ENCODE measurements around the gene XAGE5. TPM values are rescaled to one million over a fixed set of nuclear protein-coding genes. Genes with fewer than 3 reads are reported as not detected.

XAGE5 gene, protein sequence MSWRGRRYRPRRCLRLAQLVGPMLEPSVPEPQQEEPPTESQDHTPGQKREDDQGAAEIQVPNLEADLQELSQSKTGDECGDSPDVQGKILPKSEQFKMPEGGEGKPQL
- not detected in 2 replicates for total RNA-seq

DNA sequence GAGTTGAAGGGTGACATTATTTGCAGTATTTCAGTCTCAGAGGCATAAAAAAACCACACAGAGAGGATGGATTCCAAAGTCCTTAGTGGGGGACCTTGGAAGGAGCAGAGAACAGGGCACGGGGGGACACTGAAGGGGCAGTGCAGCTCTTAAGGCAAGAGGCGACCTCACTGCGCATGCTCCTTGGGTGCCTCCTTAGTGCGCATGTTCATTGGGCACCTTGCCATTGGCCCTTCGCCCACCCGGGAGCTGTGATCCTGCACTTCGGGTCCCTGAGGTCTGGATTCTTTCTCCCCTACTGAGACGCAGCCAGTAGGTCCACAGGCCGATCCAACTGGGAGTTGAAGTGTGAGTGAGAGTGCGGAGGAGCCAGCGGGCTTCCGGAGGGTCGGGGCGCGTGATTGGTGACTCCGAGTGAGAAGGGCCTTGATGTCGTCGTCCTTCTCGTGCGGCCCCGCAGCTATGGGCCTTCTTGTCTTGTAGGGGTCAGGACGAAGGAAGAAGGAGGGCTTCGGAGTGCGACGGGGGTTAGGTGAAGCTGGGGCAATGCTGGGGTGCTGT lies at the start of gene XAGE5:
Gene XAGE5, plus strand, starts transcription at position 223 of the 561 bp plus-strand sequence. CDS start 1,280 bp downstream, outside the sequence.

DNA sequence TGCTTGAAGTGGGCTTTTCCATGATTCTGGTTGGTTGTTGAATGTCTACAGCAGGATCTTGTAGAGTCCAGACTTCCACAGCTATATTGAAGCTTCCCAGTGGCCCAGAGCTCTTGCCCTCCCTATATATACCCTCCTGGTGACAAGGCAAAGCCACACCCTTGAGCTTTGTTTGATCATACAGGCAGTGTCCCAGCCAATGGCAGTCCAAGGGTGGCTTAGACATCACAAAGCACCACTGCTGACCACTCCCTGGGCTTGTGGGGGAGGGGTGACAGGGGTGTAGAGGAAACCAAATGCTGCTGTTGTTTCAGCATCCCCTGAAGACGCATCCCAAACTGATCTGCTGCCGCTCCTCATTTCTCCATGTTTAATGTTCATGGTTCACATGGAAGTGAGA lies 13.8 kb upstream of the XAGE5 start, which contains the start of gene SPANXN5:
Gene SPANXN5, minus strand, starts transcription at position 101 of the 400 bp plus-strand sequence. Its CDS starts 79 bp downstream, at position 22.

Other genes with a start within 250 kb of the XAGE5 start
- not detected in 2 replicates for gene SSX7, start 156.4 kb upstream of the XAGE5 start, total RNA-seq
- gene SSX2, start 104.1 kb upstream of the XAGE5 start, total RNA-seq = not detected in 2 replicates
- gene SSX2B, start 60.0 kb upstream of the XAGE5 start, total RNA-seq = not detected in 2 replicates
- gene SPANXN5, start 13.9 kb upstream of the XAGE5 start, total RNA-seq = under 0.01 TPM in 1 of 2 replicates, not detected in the other
- not detected in 2 replicates for gene XAGE3, start 56.8 kb downstream of the XAGE5 start, total RNA-seq
- gene FAM156B, start 86.0 kb downstream of the XAGE5 start, total RNA-seq = 7.2 and 9.9 TPM in 2 replicates
- gene FAM156A, start 147.2 kb downstream of the XAGE5 start, total RNA-seq = 4.4 and 6.7 TPM in 2 replicates
- gene GPR173, start 237.5 kb downstream of the XAGE5 start, total RNA-seq = under 0.01 and 0.07 TPM in 2 replicates

Data from nasal cavity respiratory epithelium epithelial cell of viscerocranial mucosa (primary cell).